Testis (tissue), 3 donors: Measurements from ENCODE around the gene PKIG. TPM values are rescaled to one million over a fixed set of nuclear protein-coding genes. Genes with fewer than 3 reads are reported as not detected.

Experiments
- DNase-seq: peaks from one replicate; pipeline ENCODE4 v3.0.0-alpha.2; 2019
- H3K27ac ChIP-seq, 2 donors: fragments of 200-600 bp; sonication (generic); one replicate each; pipeline ENCODE4 v1.5.1; 2019
- H3K27me3 ChIP-seq: fragments of 200-600 bp; sonication (generic); one replicate; pipeline ENCODE4 v1.5.1; 2019
- H3K36me3 ChIP-seq: fragments of 200-600 bp; sonication (generic); one replicate; pipeline ENCODE4 v1.5.1; 2017; ENCODE audit warnings: low read depth; ENCODE audit errors: missing control alignments
- H3K4me1 ChIP-seq: fragments of 200-600 bp; sonication (generic); one replicate; pipeline ENCODE4 v1.5.1; 2019
- H3K4me3 ChIP-seq, 2 donors: fragments of 200-600 bp; sonication (generic); one replicate each; pipeline ENCODE4 v1.5.1; 2017 to 2019
- H3K9me3 ChIP-seq: fragments of 200-600 bp; sonication (generic); one replicate; pipeline ENCODE4 v1.5.1; 2017
- CTCF ChIP-seq, 3 experiments: fragments of 450-650 bp in 2 of 3; fragments of 200-600 bp in 1 of 3; sonication (generic) in 1 of 3; IDR thresholded peaks; one replicate each; pipeline ENCODE4 v1.5.1; 2016 to 2019; ENCODE audit warnings: antibody characterized with exemption in 3 of 3, mild to moderate bottlenecking in 2 of 3, moderate library complexity in 1 of 3
- POLR2A ChIP-seq: fragments of 450-650 bp; IDR thresholded peaks from one replicate; pipeline ENCODE4 v1.6.1; 2017; ENCODE audit warnings: antibody characterized with exemption, mild to moderate bottlenecking, moderate library complexity
- WGBS, 2 donors: methylation state at CpG; one replicate each; pipeline ENCODE4 v1.1.5; 2018; 5-methylcytosine and 5-hydroxymethylcytosine counted together
- intact Hi-C: fragments of 100-400 bp; cut with DNase I; formaldehyde crosslinking; loops from one replicate; pipeline ENCODE4 v1.15.1; 2023; ENCODE audit warnings: low total_unique reads
- polyA plus RNA-seq: library from polyadenylated mRNA; stranded (reverse); fragments of 350-450 nt; fragmentation: Illumina TruSeq; extraction: RNeasy Lipid Tissue Mini Kit (QIAGEN cat#74804); gene quantifications from one replicate; pipeline ENCODE4 v1.2.3, GENCODE V29; 2014; ENCODE audit warnings: low read depth, low replicate concordance; ENCODE audit not compliant: insufficient read depth
- total RNA-seq, 2 donors: library from RNA; depleted of rRNA; stranded (reverse); fragments of >200 nt; gene quantifications; one replicate each; pipeline ENCODE4 v1.2.3, GENCODE V29; 2016

The PKIG gene
- total and polyA plus RNA-seq, 3 donors from 2014 or later = 66.6 to 180 (median 70.4) TPM

GRCh38 chr20:44666066-44666465 is 83.7 kb downstream of the PKIG start:
- WGBS, 2 donors = 88 to 90% methylated on average over 3 of the region's 3 CpGs
- DNase-seq = no peak

More at GRCh38 chr20:44666066-44666465, 83.7 kb downstream of the PKIG start:
- Histone ChIP-seq H3K27ac (no peak overlapping the region), H3K4me3 (no peak overlapping the region), H3K4me1 (no peaks in the 10 kb centered on the region), H3K27me3 (no peaks in the 10 kb centered on the region), H3K9me3 (no peaks in the 10 kb centered on the region), H3K36me3 (no peaks in the 10 kb centered on the region)
- intact Hi-C loops = no loop called here
- TF ChIP-seq CTCF (IDR thresholded peaks at IDR 0.05) (no peak), POLR2A (no peak)

Other genes with a start within 250 kb of the PKIG start
- under 1 TPM in 1 of 2 donors, not detected in 1; 0.62 TPM for gene R3HDML, start 245.5 kb upstream of the PKIG start, total RNA-seq
- gene R3HDML, start 245.5 kb upstream of the PKIG start, polyA plus RNA-seq = 0.38 TPM
- gene HNF4A, start 226.9 kb upstream of the PKIG start, total RNA-seq = 1 to 10 TPM; 1.2 to 1.4 TPM
- gene HNF4A, start 226.9 kb upstream of the PKIG start, polyA plus RNA-seq = 2.5 TPM
- 10 to 100 TPM; 12.0 to 13.1 TPM for gene TTPAL, start 106.7 kb upstream of the PKIG start, total RNA-seq
- 9.8 TPM for gene TTPAL, start 106.7 kb upstream of the PKIG start, polyA plus RNA-seq
- 100 to 1,000 TPM; 163 to 181 TPM for gene SERINC3, start 60.5 kb upstream of the PKIG start, total RNA-seq
- 263 TPM for gene SERINC3, start 60.5 kb upstream of the PKIG start, polyA plus RNA-seq
- gene ADA, start 69.1 kb downstream of the PKIG start, total RNA-seq = 10 to 100 TPM; 10.0 to 11.2 TPM
- 8.2 TPM for gene ADA, start 69.1 kb downstream of the PKIG start, polyA plus RNA-seq
- 100 to 1,000 TPM in 1 of 2 donors, 10 to 100 TPM in 1; 37.0 to 152 TPM for gene CCN5, start 132.8 kb downstream of the PKIG start, total RNA-seq
- gene CCN5, start 132.8 kb downstream of the PKIG start, polyA plus RNA-seq = 52.0 TPM
- gene KCNK15, start 163.3 kb downstream of the PKIG start, total RNA-seq = 10 to 100 TPM; 16.9 to 23.4 TPM
- gene KCNK15, start 163.3 kb downstream of the PKIG start, polyA plus RNA-seq = 4.4 TPM
- gene RIMS4, start 228.0 kb downstream of the PKIG start, total RNA-seq = 10 to 100 TPM; 29.7 to 72.1 TPM
- gene RIMS4, start 228.0 kb downstream of the PKIG start, polyA plus RNA-seq = 32.1 TPM